ENCODE results near the gene MPDZ. TPM values are rescaled to one million over a fixed set of nuclear protein-coding genes. Genes with fewer than 3 reads are reported as not detected.

The MPDZ gene
- total and polyA plus RNA-seq, 2 experiments from 2014 or later, result 33.0 to 43.1 TPM

DNA sequence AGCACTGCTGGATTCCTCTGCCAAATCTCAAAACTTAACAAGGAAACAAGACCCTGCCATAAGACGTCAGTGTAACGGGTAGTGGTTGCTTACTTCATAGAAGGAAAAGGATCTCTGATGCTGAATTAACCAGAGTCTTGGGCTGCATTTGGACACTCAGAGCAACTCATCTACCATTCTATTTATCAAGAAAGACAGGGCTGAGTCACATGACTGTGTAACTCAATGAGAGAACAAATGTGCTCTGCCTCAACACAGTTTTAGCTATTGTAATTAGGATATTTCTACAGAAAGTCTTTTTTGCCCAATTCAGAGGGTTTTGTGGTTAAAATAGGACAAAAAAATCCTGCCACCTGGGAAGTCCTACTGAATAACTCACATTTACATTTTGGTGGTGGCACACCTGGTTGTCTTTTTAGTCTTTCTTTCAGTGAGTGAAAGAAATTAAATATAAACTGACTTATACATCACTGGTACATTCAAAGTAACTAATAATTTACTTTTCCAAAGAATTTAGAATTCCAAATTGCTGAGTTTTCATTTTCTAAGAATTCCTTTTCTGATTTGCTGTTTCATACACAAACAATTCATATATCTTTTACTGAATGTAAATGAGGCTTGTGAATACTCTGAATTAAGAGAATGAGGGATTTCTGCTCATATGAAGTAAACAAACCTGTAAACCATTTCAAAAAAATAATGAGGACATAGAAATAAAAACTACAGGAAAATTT is 104.4 kb downstream of the MPDZ start (continued):
- TF ChIP-seq, protein P1, sequence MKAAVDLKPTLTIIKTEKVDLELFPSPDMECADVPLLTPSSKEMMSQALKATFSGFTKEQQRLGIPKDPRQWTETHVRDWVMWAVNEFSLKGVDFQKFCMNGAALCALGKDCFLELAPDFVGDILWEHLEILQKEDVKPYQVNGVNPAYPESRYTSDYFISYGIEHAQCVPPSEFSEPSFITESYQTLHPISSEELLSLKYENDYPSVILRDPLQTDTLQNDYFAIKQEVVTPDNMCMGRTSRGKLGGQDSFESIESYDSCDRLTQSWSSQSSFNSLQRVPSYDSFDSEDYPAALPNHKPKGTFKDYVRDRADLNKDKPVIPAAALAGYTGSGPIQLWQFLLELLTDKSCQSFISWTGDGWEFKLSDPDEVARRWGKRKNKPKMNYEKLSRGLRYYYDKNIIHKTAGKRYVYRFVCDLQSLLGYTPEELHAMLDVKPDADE (IDR thresholded peaks at IDR 0.05), result no peak
- TF ChIP-seq POLR2AphosphoS5 (IDR thresholded peaks at IDR 0.05; ENCODE audit: low read depth) (no peak), ZNF331 (CRISPR knock-in tag; IDR thresholded peaks at IDR 0.05; ENCODE audit: low read depth) (no peak), JUNB (IDR thresholded peaks at IDR 0.05; ENCODE audit: unreplicated experiment) (no peak)

DNA sequence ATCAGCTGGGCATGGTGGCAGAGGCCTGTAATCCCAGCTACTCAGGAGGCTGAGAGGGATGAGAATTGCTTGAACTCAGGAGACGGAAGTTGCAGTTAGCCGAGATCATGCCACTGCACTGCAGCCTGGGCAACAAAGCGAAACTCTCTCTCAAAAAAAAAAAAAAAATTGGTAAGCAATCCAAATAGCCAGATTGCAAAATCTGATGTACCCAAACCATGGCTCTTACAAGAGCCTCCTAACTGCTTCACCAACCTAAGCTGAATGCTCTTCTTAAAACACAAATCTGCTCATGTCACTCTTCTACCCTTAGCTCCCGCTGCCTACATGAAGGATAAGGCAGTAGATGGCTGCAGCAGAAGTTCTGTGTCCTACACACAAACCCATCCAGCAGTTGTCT is 105.9 kb downstream of the MPDZ start:
- Mint-ChIP-seq H3K4me3 (no peak overlapping the region), H3K36me3 (ENCODE audit: low read depth) (peaks cover 9% of the 10 kb centered on the region; the same call in 2 of the 3 replicates), H3K4me1 (no peaks in the 10 kb centered on the region), H3K27me3 (ENCODE audit: insufficient read depth, low read depth, poor library complexity) (no peaks in the 10 kb centered on the region), H3K27ac (peak overlapping the region; percentile 4; the same call in 1 of the 2 replicates), H3K9me3 (no peaks in the 10 kb centered on the region)
- no peaks in the 10 kb centered on the region for H3F3A ChIP-seq (replicated peaks; ENCODE audit: low read depth)
- no peak overlapping the region for H2AFZ ChIP-seq
- no peaks in the 10 kb centered on the region for H3K36me3 ChIP-seq (ENCODE audit: insufficient read depth)
- H3K27me3 ChIP-seq (ENCODE audit: insufficient read depth), result no peaks in the 10 kb centered on the region
- TF ChIP-seq POLR2AphosphoS5 (IDR thresholded peaks at IDR 0.05; ENCODE audit: low read depth) (no peak), ZNF331 (CRISPR knock-in tag; IDR thresholded peaks at IDR 0.05; ENCODE audit: low read depth) (no peak), STAT1 (IDR thresholded peaks at IDR 0.05; ENCODE audit: unreplicated experiment) (no peak), JUNB (IDR thresholded peaks at IDR 0.05; ENCODE audit: unreplicated experiment) (no peak), CREB1 (CRISPR knock-in tag; IDR thresholded peaks at IDR 0.05; ENCODE audit: low read depth) (no peak), EZH2phosphoT487 (IDR thresholded peaks at IDR 0.05; ENCODE audit: unreplicated experiment) (no peak), ZNF114 (CRISPR knock-in tag; IDR thresholded peaks at IDR 0.05) (no peak), NANOG (IDR thresholded peaks at IDR 0.05; ENCODE audit: borderline replicate concordance) (no peak)
- TF ChIP-seq, protein P2, sequence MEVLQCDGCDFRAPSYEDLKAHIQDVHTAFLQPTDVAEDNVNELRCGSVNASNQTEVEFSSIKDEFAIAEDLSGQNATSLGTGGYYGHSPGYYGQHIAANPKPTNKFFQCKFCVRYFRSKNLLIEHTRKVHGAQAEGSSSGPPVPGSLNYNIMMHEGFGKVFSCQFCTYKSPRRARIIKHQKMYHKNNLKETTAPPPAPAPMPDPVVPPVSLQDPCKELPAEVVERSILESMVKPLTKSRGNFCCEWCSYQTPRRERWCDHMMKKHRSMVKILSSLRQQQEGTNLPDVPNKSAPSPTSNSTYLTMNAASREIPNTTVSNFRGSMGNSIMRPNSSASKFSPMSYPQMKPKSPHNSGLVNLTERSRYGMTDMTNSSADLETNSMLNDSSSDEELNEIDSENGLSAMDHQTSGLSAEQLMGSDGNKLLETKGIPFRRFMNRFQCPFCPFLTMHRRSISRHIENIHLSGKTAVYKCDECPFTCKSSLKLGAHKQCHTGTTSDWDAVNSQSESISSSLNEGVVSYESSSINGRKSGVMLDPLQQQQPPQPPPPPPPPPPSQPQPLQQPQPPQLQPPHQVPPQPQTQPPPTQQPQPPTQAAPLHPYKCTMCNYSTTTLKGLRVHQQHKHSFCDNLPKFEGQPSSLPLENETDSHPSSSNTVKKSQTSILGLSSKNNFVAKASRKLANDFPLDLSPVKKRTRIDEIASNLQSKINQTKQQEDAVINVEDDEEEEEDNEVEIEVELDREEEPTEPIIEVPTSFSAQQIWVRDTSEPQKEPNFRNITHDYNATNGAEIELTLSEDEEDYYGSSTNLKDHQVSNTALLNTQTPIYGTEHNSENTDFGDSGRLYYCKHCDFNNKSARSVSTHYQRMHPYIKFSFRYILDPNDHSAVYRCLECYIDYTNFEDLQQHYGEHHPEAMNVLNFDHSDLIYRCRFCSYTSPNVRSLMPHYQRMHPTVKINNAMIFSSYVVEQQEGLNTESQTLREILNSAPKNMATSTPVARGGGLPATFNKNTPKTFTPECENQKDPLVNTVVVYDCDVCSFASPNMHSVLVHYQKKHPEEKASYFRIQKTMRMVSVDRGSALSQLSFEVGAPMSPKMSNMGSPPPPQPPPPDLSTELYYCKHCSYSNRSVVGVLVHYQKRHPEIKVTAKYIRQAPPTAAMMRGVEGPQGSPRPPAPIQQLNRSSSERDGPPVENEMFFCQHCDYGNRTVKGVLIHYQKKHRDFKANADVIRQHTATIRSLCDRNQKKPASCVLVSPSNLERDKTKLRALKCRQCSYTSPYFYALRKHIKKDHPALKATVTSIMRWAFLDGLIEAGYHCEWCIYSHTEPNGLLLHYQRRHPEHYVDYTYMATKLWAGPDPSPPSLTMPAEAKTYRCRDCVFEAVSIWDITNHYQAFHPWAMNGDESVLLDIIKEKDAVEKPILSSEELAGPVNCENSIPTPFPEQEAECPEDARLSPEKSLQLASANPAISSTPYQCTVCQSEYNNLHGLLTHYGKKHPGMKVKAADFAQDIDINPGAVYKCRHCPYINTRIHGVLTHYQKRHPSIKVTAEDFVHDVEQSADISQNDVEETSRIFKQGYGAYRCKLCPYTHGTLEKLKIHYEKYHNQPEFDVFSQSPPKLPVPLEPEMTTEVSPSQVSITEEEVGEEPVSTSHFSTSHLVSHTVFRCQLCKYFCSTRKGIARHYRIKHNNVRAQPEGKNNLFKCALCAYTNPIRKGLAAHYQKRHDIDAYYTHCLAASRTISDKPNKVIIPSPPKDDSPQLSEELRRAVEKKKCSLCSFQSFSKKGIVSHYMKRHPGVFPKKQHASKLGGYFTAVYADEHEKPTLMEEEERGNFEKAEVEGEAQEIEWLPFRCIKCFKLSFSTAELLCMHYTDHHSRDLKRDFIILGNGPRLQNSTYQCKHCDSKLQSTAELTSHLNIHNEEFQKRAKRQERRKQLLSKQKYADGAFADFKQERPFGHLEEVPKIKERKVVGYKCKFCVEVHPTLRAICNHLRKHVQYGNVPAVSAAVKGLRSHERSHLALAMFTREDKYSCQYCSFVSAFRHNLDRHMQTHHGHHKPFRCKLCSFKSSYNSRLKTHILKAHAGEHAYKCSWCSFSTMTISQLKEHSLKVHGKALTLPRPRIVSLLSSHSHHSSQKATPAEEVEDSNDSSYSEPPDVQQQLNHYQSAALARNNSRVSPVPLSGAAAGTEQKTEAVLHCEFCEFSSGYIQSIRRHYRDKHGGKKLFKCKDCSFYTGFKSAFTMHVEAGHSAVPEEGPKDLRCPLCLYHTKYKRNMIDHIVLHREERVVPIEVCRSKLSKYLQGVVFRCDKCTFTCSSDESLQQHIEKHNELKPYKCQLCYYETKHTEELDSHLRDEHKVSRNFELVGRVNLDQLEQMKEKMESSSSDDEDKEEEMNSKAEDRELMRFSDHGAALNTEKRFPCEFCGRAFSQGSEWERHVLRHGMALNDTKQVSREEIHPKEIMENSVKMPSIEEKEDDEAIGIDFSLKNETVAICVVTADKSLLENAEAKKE (CRISPR knock-in tag; IDR thresholded peaks at IDR 0.05), result no peak
- TF ChIP-seq, protein P3, sequence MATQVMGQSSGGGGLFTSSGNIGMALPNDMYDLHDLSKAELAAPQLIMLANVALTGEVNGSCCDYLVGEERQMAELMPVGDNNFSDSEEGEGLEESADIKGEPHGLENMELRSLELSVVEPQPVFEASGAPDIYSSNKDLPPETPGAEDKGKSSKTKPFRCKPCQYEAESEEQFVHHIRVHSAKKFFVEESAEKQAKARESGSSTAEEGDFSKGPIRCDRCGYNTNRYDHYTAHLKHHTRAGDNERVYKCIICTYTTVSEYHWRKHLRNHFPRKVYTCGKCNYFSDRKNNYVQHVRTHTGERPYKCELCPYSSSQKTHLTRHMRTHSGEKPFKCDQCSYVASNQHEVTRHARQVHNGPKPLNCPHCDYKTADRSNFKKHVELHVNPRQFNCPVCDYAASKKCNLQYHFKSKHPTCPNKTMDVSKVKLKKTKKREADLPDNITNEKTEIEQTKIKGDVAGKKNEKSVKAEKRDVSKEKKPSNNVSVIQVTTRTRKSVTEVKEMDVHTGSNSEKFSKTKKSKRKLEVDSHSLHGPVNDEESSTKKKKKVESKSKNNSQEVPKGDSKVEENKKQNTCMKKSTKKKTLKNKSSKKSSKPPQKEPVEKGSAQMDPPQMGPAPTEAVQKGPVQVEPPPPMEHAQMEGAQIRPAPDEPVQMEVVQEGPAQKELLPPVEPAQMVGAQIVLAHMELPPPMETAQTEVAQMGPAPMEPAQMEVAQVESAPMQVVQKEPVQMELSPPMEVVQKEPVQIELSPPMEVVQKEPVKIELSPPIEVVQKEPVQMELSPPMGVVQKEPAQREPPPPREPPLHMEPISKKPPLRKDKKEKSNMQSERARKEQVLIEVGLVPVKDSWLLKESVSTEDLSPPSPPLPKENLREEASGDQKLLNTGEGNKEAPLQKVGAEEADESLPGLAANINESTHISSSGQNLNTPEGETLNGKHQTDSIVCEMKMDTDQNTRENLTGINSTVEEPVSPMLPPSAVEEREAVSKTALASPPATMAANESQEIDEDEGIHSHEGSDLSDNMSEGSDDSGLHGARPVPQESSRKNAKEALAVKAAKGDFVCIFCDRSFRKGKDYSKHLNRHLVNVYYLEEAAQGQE (IDR thresholded peaks at IDR 0.05; ENCODE audit: unreplicated experiment), result no peak
- H3K79me2 ChIP-seq (replicated peaks; ENCODE audit: insufficient read depth), result no peaks in the 10 kb centered on the region
- H3K4me2 ChIP-seq, result no peak overlapping the region
- no peak for ATAC-seq
- H3K9me2 ChIP-seq (ENCODE audit: insufficient read depth), result no peaks in the 10 kb centered on the region
- DNase-seq (ENCODE audit: low spot score), result no peak
- no peak overlapping the region for H3K27ac ChIP-seq (ENCODE audit: low read depth)
- H3K4me1 ChIP-seq (ENCODE audit: insufficient read depth), result no peaks in the 10 kb centered on the region
- H3K4me3 ChIP-seq, result no peak overlapping the region
- no peaks in the 10 kb centered on the region for H4K20me1 ChIP-seq (replicated peaks; ENCODE audit: insufficient read depth)

Data from GM23338 (cell line).